Stimulated activated CD4-positive, alpha-beta T cell treated with anti-CD3 and anti-CD28 coated beads, Interleukin-4, amount 100 ng/mL, for 4 hours (primary cell): ENCODE results near the gene CNR2.
"Not testable (repeated sequence)": the region's sequence is repeated elsewhere in the genome, so short reads cannot be mapped to it uniquely, and the experiment has no call there.

ENCODE experiments used
- DNase-seq, 2 experiments: peaks; one replicate each; pipeline ENCODE4 v3.0.0-alpha.2; 2020

CNR2 gene

DNA sequence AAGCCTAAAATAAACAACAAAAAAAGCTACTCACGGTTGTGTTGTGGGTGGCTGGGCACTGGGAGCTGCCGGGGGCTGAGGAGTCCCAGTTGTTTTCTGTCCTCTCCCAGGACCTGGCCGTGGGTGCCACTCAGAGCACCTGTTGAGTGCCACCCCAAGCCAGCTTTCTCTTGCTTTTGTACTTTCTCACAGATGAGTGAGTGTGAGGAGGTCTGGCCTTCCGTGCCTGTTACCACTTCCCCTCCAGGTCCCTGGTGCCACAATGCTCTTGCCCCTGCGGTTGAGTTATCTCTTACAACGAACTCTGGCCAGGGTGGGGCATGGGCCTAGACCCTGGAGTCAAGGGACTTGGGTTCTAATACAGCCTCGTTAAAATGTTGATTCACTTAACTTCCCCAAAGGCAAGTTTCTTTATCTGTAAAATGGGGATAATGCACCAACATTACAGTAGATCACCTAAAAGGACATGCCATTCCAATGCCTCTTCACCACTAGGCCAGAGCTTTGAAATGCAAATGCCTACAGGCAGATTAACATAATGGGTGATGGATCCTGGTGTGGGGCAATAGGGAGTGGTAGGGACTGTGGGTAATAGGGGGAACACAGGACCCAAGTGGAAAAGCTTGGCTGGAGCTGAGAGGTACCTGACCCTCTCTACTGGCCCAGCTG lies at the start of gene CNR2:
Gene CNR2 (minus strand): TSS at position 151 of the 669 bp plus-strand sequence. CDS start 37,745 bp downstream, outside the sequence.
- DNase-seq: no peak

DNA sequence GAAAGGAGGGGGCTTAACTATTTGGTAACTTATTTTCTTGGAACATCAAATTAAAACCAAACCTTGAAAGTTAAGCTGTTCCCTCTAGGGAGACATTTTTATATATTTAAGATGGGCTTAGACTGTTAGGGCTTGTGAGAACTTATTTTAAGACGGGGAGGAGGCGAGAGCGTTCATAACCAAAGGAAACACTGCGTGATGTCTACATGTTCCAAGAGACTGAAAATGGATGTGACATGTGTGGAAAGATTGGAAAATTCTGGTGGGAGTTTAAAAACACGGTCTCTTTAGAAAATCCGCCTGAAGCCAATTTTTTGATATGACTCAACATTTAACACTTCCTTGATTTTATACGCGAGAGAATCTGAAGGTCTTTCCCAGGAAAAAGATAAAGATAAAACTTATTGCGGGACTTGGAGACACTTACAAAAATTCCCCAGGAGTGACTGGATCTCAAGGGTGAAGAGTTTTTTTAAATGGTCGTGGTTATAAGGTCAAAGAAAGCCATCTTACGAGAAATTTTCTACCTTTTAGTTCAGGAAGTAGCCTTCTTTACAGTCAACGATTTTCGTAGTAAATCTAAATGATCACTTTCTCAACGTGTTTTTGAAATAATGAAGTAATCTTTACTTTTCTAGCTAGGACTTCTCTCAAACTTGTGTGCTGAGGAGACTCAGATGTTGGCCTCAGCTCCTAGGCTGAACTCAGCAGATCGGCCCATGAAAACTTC lies 47.3 kb upstream of the CNR2 start:
- no peak for DNase-seq

DNA sequence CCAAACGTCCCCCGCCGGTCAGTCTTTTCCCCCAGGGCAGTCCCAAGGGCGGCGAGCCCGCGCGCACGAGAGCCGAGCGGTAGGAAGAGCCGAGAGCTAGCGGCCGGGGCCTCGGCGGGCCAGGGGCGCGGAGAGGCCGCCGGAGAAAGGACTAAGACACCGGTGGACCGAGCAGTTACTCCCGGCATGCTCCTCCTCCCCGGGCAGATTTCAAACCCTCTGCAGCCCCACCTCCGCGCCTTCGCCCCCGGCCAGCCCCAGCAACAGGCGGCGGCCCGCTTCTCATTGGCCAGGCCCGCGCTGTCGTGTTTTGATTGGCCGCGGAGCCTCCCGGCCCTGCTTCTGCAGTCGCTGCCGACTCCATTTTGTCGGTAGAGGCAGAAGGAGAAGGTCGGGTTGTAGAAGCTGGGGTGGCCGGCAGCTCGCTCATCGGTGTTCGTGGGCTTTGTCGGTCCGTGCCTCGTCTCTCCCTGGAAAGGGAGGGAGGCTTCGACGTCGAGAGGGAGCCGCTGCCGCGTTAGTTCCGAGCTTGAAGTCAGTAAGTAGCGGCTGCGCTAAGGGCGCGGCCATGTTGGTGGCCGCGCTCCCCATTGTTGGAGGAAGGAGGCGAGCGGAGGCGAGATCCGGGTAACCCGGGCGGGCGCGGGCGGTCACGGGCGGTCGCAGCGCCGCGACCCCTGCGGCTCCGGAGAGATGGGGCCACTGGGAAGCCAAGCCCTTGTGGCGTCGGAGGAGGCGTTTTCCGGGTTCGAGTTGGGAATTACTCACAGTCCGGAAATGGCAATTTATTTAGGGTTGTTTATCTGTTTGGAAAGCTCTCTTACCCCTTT lies 46.5 kb upstream of the CNR2 start, which contains the start of gene PNRC2:
Gene PNRC2 (plus strand): TSS at position 368 of the 830 bp plus-strand sequence. CDS start 1,630 bp downstream, outside the sequence.
- peak; percentile 95 to 96 for DNase-seq

DNA sequence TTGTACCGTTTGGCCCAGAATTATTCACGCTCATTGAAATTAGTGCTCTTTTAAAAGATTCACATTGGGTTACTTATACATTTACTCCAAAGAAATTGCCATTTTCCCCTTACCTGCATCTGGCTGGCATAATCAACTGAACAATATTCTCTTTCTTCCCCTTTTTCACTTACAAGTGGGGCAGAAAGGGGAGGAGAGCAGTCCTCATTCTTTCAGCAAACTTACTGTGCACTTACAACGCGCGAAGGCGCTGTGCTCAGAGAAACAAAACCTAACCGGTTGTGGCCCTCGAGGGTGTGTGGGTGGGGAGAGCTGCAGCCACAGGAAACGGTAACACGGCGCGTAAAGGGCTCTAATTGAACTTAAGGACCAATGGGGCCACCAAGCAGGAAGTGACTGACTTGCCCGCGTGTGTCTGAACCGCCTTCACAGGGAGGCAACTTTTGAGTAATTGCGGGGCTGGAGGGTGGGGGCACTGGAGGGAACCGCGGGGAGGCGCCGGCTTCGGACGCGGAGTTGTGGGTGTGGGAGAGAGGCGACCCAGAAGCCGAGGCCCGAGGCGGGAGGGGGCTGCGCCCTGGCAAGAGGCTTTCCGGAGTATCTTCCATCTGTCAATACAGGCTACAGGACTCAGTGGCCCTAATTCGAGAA lies 45.8 kb upstream of the CNR2 start:
- peak; percentile 78 to 87 for DNase-seq

DNA sequence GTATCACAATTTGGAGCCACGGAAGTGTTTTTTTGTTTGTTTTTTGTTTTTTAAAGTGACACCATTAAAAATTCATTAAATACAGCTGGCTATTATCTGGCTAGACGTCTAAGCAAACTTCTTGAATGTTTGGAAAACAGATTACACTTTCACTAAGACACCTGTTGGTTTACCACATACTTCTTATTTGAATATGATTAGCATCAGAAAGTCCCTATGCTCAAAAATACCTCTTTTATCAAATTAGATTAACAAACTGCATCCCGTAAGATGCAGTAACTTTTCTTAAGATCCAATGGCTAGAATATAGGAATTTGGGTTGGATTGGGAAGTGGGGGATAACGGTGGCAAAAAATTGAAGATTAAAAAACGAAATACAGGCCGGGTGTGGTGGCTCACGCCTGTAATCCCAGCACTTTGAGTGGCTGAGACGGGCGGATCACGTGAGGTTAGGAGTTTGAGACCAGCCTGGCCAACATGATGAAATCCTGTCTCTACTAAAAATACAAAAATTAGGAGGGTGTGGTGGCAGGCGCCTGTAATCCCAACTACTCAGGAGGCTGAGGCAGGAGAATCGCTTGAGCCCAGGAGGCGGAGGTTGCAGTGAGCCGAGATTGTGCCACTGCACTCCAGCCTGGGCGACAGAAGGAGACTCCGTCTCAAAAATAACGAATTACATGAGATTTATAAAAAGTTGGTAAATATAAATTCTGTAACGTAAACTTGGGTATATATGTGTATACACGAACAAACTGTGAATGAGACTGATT lies 45.1 kb upstream of the CNR2 start:
- DNase-seq: not testable (repeated sequence)

DNA sequence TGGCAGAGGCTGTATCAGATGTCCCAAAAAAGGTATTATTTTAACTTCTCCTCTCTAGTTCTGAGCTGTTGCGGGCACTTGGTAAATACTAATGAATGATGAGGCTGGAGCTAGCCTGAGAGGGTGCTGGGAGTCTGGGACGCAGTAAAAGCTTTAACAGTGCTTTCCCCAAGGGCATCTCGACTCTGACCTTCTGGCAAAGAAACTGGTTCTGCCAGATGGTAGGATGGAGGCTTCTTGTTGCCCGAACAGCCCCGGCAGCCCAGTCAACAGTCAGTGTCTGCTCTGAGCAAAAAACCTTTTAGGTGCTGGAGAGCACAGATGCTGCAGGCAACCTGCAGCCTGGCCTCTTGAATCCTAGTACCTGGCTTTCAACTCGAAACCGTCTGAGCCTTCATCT lies 43.9 kb upstream of the CNR2 start:
- no peak for DNase-seq

DNA sequence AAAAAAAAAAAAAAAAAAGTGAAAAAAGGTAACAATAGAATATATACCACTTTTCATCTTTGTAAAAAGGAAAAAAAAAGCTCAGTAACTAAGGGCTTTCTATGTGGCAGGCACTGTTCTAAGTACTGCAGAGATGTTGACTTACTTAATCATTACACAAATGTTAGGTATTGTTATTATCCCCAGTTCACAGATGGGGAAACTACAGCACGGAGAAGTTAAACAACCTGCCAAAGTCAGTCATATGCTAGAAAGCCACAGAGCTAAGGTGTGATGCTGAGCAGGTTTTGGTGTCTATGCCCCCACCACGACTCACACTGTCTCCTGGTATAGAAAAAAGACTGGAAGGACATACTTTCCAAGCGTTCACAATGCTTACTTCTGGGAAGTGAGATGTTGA lies 39.9 kb upstream of the CNR2 start:
- no peak for DNase-seq

DNA sequence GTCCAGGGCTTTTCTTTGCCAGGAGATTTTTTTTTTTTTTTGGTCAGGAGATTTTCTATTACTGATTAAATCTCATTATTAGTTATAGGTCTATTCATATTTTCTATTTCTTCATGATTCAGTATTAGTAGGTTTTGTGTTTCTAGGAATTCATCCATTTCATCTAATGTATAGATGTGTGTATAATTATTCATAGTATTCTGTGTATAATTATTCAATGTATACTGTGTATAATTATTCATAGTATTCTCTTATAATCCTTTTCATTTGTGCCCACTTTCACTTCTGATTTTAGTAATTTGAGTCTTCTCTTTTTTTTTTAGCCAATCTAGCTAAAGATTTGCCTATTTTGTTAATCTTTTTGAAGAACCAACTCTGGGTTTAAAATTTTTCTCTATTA lies 34.2 kb upstream of the CNR2 start:
- no peak for DNase-seq

DNA sequence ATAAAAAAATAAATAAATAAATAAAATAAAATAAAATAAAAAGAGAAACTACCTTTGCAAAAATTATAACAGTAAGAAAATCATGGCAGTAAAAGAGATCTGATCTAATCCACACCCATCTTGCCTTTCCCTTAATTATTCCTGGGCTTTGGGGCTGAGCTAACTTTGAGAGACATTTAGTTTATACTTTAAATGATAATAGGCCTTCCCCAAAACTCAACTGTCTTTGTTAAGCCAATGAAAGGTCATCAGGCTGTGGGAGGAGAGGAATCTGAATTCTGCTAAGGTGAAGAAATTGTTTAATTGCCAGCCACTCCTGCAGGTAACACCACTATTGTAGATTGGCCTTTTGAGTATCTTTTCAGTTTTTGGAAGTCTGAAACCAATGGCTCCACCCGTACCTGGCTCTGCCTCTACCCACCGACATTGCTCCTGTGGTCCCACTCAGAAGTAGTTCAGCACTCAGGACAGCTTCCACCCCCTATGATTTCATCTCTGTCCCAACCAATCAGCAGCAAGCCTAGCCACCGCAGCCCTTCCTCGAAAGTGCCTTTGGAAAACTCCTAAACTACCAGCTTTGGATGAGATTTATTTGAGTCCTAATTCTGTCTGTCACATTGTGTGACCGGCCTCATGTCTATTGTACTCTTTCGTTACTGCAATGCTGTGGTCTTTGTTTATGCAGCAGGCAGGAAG lies 23.5 kb upstream of the CNR2 start:
- DNase-seq: no peak

DNA sequence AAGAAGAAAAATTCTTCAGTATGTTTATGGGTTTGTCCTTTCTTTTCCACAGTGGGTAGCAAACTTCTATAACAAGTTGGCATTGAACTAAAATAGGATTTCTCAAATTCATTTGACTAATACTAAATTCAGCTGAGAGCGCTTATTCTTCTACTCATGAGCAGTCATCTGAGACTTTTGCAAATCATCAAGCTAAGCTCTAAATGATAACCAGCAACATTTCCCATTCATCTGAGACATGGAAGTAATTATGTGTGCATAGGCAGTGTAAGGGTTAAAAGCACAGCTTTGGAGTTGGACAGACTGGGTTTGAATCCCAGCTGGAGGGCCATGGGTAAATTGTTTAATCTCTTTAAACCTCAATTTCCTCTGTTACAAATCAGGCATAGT lies 18.3 kb upstream of the CNR2 start:
- DNase-seq: no peak

DNA sequence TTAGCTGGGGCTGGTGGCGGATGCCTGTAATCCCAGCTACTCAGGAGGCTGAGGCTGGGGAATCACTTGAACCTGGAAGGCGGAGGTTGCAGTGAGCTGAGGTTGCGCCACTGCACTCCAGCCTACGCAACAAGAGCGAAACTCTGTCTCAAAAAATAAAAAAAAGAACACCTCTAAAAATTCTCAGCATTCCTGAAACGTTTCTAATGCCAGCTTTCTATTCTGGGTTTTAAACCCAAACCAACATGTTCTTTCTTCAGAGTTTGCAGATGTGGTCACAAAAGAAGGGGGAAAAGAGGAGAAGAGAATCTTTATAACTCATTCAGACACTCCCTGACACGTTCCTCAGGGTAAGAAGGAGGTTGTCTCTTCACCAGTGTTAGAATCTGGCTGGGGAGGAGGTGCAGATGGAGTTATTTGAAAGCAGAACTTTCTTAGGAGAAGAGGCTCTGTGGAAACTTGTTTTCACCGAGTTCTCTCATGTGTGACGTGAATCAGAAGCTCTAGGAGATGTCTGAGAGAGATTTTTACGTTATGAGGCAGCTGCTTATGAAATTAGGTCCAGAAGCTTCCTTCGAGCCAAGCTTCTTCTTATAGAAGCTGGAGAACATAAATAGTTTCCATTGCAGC lies 17.8 kb upstream of the CNR2 start:
- DNase-seq: no peak

DNA sequence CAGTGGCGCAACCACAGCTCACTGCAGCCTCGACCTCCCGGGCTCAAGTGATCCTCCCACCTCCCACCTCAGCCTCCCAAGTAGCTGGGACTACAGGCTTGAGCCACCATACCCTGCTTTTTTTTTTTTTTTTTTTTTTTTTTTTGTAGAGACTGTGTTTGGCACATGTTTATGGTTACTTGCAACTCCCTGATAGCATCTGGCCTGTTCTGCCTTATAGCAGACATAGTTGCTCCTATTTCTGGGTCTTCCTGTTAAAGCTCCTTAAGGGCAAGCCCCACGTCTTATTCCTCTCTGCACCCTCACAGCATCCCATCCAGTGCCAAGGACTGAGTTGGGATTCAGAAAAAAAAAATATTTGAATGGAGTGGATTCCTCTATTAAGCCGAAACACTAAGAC lies 17.1 kb upstream of the CNR2 start:
- DNase-seq: no peak

DNA sequence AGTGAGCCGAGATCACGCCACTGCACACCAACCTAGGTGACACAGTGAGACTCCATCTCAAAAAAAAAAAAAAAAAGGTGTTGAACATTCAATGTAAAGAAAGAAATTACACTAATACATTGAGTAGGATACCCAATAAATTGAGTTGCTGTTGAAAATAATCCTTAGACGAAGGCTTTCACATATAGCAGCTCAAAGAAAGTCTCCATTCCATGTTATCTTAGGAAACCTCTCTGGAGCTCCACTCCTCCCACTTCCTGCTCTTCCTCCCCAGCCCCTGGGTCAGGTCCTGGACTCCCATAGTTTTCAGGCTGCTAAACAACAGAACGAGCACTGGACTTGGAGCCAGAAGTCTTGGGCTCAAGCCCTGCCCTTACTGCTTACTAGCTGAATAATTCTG lies 15.6 kb upstream of the CNR2 start:
- no peak for DNase-seq

DNA sequence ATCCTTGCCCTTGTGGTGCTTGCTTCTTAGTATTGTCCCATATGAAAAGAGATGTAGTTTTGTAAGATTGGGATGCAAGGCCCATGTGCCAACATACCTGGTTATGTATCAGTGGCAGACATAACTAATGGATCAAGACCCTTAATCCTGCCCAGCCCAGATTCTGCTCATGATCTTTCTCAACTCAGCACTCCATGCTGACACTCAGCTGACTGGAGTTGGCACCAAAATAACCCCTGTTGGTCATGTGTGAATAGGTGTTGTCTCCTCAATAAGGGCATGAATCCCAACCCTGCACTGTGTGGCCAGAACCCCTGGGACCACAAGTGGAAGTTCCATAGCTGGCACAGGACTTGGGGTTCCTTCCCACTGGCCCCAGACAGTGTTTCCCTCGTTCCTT lies 13.9 kb upstream of the CNR2 start:
- no peak for DNase-seq

DNA sequence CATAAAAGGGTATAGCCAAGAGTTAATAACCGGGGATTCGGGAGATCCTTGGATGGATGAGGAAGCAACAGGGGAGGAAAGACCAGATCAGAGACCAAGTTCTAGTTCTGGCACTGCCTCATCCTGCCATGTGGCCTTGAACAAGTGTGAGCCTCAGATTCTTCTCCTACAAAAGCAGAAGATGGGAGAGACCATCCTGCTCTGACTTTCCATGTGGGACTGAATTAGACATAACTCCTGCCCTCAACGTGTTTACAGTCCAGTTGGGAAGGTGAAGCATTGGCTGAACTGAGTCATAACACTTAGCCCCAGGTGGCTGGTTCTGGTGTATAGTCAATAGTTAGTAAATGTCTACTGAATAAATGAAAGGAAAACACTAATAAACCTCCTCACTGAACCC lies 12.1 kb upstream of the CNR2 start:
- DNase-seq: no peak

DNA sequence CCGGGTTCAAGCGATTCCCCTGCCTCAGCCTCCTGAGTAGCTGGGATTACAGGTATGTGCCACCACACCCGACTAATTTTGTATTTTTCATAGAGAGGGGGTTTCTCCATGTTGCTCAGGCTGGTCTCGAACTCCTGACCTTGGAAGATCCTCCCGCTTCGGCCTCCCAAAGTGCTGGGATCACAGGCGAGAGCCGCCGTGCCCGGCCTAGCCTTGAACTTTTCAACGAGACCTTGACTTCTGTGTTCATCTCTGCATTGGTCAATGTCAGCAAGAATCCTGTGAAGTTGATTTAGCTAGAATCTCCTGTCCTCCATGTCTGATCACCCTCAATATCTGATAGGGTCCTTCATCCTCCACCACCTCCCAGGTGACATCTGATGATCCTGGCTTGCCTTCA lies 11.4 kb upstream of the CNR2 start:
- DNase-seq: no peak

DNA sequence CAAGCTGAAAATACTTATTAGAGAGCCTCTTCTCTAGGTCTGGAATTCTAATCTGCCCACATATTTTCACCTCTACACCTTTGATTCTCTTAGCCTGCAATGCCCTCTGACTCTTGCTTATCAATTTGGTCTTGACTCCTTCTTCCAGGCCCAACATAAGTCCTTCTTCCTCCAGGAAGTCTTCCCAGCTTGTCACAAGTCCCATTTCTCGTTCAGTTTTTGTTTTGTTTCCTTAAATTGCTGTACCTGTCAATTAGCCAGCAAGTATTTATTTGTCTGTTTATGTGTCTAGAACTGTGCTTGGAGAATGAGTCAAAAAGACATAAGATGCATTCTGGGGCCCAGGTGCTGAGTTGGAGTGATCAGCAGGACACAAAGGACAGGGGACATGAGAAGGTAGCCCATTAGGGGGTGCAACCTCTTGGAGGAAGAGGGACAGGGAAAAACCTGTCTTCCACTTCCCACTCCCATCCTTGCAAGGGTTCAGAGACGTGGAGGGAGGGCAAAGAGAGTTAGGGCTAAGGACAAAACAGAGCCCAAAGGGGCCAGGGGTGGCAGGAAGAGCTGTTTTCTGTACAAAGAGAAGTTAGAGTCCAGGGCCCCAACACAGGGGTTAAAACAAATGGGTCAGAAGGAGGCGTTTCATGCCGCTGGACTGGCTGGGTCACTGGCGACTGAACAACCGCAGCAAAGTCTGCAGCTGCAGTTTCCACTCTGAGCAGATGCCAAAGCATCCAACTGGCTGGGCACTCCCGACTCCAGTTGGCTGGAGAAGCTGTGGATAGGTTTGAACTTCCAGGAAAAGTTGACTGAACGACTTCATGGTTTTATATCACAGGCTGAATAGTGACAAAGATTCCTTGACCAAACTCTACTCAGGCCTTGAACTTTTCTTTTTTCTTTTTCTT lies 10.7 kb upstream of the CNR2 start:
- DNase-seq: no peak

DNA sequence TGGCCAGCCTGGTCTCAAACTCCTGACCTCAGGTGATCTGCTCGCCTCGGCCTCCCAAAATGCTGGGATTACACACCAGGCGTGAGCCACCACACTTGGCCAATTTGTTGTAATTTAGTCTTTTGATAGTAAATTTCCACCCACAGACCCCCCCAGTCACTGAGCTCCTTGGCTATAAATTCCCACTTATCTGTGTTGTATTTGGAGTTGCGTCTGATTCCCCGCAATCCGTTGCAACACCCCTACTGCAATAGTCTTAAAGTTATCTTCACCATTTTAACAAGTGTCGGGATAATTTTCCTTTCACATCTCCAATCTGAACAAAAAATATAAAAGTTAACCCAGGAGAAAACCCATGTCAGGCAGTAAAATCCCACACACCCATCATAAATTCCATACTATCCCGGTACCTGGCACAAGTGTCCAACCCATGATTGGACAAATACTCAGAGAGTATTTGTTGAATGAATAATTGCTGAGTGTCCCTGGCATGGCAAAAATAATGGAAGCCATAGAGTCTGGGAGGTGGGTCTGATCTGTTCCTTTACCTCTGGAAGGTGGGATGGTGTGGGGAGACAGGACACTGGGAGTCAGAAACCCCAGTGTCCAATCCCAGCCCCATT lies 9.3 kb upstream of the CNR2 start:
- DNase-seq: no peak
